Germinal center (tissue), 1 donor: Measurements from ENCODE around the gene SPO11.

Source experiments
- DNase-seq: peaks from one replicate; pipeline ENCODE4 v3.0.0; 2012; ENCODE audit warnings: mixed read lengths, low spot score

The SPO11 gene

DNA sequence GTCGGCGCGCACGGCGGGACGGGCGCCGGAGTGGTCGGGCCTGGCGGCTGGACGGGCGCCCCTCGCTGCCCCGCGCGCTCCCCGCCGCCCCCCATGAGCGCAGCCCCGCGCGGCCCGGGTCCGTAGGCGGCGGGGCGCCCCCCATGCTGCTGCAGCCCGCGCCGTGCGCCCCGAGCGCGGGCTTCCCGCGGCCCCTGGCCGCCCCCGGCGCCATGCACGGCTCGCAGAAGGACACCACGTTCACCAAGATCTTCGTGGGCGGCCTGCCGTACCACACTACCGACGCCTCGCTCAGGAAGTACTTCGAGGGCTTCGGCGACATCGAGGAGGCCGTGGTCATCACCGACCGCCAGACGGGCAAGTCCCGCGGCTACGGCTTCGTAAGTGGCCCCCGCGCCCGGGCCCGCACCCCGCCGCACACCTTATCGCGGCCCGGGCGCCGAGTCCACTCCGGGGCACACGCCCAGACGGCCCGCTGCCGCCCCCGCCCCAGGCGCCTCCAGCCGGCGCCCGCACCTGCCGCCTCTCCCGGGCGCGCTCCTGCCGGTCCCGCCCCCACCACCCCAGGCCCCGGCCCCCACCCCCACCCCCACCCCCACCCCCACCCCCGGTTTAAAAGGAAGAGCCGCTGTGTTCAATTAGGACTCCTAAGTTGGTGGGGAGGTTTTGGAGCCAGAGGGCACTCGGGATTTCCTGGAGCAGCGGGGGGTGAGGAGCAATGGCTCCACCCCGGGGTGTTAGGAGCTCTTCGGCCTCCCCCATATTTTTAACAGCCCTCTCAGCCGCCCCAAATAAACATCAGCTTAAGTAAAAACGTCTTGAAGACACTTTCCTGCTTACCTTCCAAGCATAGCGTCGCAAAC lies 62.1 kb downstream of the SPO11 start:
- no peak for DNase-seq

- peak; percentile 62 for DNase-seq
Observed at GRCh38 chr20:57392512-57393271, 63.1 kb downstream of the SPO11 start.
